Activated naive CD8-positive, alpha-beta T cell treated with anti-CD3 and anti-CD28 coated beads, Interleukin-2, amount 50 U/mL, for 24 hours (primary cell): ENCODE results near the gene CPLANE2.
"Not testable (repeated sequence)": the region's sequence is repeated elsewhere in the genome, so short reads cannot be mapped to it uniquely, and the experiment has no call there.

ENCODE experiments used
- ATAC-seq: fragments of 150-1000 bp; cut with Tn5 transposase; one replicate; pipeline ENCODE4 v1.10.0; 2021
- DNase-seq: peaks from one replicate; pipeline ENCODE4 v3.0.0; 2021
- H3K27ac Mint-ChIP-seq: one replicate; pipeline ENCODE4 v1.8.0; 2021; ENCODE audit warnings: mild to moderate bottlenecking, mixed read lengths
- H3K27me3 Mint-ChIP-seq: one replicate; pipeline ENCODE4 v1.8.0; 2021; ENCODE audit warnings: mixed read lengths
- H3K36me3 Mint-ChIP-seq: one replicate; pipeline ENCODE4 v1.8.0; 2021; ENCODE audit warnings: low read depth, mixed read lengths
- H3K4me1 Mint-ChIP-seq: one replicate; pipeline ENCODE4 v1.8.0; 2021; ENCODE audit warnings: mixed read lengths
- H3K4me3 Mint-ChIP-seq: one replicate; pipeline ENCODE4 v1.8.0; 2021; ENCODE audit warnings: mild to moderate bottlenecking, moderate library complexity, mixed read lengths
- H3K9me3 Mint-ChIP-seq: one replicate; pipeline ENCODE4 v1.8.0; 2021; ENCODE audit warnings: mixed read lengths

Gene CPLANE2

DNA sequence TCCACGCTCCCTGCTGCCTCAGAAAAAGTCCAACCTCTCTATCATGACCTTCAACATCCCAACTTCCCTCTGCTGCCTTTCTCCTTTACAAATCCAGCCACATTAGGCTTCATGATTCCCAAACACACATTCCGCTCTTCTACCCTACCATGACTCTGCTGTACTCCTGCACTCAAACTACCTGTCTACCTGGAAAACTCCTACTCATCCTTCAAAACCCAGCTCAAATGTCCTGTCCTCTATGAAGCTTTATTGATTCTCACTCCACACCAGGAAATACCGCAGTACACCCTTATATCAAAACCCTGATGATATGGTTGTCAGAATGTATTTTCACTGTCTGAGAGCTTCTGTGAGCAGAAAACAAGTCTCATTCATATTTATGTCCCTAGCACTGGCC lies 33.4 kb downstream of the CPLANE2 start:
- no peak for DNase-seq
- Mint-ChIP-seq H3K9me3 (no peaks in the 10 kb centered on the region), H3K27ac (no peak overlapping the region), H3K36me3 (no peaks in the 10 kb centered on the region), H3K27me3 (no peaks in the 10 kb centered on the region), H3K4me1 (peaks cover 13% of the 10 kb centered on the region), H3K4me3 (no peak overlapping the region)
- no peak for ATAC-seq

DNA sequence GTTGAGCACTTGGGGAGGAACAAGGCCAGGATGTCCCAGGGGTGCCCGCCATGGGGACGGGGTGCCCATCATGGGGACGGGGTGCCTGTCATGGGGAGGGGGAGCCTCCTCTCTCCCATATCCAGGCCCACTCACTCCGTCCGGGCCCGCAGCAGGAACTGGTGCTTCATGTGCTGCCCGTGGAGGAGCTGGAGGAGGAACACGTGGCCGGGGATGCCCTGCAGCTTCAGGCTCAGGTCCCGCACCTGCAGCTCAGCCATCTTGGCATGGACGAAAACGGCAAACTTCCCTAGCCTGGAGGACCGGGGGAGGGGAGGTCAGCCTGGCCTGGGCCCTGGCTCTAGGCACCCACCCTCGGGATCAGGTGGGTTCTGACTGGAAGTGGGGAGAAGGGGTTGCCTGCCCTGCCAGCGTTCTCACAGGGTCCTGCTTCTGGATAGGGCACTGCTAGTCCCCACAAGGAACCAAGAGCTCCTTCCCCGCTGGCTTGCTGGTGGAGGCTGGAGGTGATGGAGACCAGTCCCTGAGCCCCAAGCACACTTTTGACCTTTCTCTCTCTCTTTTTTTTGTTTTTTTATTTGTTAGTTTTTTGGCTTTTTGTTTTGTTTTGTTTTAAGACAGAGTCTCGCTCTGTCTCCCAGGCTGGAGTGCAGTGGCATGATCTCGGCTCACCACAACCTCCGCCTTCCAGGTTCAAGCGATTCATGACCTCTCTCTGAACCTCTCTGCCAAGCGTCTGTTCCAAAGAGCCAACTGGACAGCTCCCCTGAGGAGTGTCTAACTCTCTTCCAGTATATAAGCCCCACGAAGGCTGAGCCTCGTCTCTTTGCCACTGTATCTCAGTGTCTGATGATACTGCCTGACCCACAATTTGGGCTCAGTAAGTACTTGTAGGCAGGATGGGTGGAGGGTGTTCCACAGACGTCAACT lies 34.4 kb downstream of the CPLANE2 start:
- Mint-ChIP-seq H3K27ac (no peak overlapping the region), H3K9me3 (no peaks in the 10 kb centered on the region), H3K36me3 (no peaks in the 10 kb centered on the region), H3K4me3 (no peak overlapping the region), H3K27me3 (no peaks in the 10 kb centered on the region), H3K4me1 (peaks cover 14% of the 10 kb centered on the region)
- ATAC-seq, result no peak
- no peak for DNase-seq

DNA sequence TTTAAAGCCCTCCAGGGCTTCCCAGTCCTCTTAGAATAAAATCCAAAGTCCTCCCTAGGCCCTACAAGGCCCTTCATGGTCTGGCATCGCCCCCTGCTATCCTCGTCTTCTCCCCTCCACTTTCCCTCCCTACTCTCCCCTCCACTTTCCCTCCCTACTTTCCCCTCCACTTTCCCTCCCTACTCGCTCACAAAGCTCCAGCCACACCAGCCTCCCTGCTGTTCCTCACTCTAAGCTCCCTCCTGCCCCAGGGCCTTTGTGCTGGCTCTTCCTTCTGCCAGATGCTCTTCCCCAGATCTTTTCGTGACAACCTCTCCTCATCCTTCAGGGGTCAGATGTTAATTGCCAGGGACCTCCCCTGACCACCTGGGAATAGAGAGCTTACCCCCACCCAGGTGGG lies 37.3 kb downstream of the CPLANE2 start:
- no peak overlapping the region for H3K4me3 Mint-ChIP-seq
- no peaks in the 10 kb centered on the region for H3K27me3 Mint-ChIP-seq
- no peak for ATAC-seq
- H3K36me3 Mint-ChIP-seq, result no peaks in the 10 kb centered on the region
- no peaks in the 10 kb centered on the region for H3K9me3 Mint-ChIP-seq
- peaks cover 7% of the 10 kb centered on the region for H3K4me1 Mint-ChIP-seq
- no peak overlapping the region for H3K27ac Mint-ChIP-seq
- no peak for DNase-seq

DNA sequence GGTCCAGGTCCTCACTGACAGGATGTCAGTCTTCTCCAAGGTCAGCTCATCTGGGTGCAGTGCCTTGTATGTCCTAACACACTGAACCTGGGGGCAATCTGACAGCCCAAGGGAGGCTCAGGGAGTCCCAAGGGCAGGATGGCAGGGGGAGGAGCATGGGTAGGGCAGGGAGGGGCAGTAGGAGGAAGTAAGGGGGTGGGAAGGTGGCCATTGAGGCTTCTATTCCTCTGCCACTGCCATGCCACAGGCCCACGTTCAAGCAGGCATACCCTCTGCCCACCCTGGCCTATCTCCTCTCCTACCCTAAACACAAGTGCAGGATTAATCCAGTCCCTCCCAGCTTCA lies 37.9 kb downstream of the CPLANE2 start:
- no peak for DNase-seq
- Mint-ChIP-seq H3K36me3 (no peaks in the 10 kb centered on the region), H3K9me3 (no peaks in the 10 kb centered on the region), H3K27me3 (no peaks in the 10 kb centered on the region), H3K27ac (peak overlapping the region; percentile 1), H3K4me1 (peaks cover 6% of the 10 kb centered on the region), H3K4me3 (no peak overlapping the region)
- peak; percentile 27 for ATAC-seq

DNA sequence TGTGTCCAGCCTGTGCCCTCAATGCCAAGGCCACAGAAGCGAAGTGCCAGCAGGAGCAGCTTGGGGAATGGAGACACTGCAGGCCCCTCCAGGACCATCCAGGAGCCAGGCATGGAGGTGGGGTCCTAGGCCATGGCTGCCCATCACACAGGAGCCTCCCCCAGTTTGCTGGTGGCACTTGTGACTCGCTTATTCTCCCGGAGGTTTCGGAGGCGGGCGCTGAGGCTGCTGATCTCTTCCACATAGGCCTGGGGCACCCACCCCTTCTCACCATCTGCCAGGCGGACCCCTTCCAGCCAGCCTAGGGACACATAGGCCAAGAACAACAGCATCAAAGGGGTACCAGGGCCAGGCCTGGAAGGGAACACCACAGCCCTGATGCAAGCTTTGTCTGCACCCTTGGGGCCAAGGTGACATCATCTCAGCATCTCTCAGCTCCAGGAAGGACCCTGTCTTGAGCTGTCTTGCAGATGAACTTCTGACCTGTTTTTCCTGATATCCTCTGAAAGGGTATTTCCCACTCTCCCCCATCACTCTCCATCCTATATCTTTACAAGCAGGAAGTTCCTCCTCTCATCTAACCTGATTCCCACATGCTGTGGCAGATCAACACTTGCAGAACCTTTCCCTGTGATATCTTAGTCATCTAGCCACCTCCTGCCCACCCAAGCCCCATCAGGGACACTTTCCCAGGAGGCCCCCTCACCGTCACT lies 38.4 kb downstream of the CPLANE2 start:
- H3K4me1 Mint-ChIP-seq, result peaks cover 6% of the 10 kb centered on the region
- DNase-seq, result no peak
- no peaks in the 10 kb centered on the region for H3K36me3 Mint-ChIP-seq
- no peaks in the 10 kb centered on the region for H3K27me3 Mint-ChIP-seq
- no peak for ATAC-seq
- no peaks in the 10 kb centered on the region for H3K9me3 Mint-ChIP-seq
- H3K4me3 Mint-ChIP-seq, result no peak overlapping the region
- peak overlapping the region; percentile 1 for H3K27ac Mint-ChIP-seq

DNA sequence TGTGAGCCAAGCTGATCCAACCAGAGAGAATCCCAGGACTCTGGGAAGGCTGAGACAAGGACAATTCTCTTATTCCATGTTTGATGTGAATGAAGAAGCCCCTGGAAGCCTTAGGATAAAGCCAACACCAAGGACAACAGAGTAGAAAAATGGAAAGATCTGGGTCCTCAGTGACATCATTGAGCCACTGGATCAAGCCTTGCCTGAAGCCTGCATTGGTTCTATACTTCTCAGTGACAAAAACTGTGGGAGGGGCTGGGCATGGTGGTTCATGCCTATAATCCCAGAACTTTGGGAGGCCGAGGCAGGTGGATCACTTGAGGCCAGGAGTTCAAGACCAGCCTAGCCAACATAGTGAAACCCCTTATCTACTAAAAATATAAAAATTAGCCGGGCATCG lies 40.1 kb downstream of the CPLANE2 start:
- H3K9me3 Mint-ChIP-seq, result no peaks in the 10 kb centered on the region
- H3K36me3 Mint-ChIP-seq, result no peaks in the 10 kb centered on the region
- peaks cover 6% of the 10 kb centered on the region for H3K4me1 Mint-ChIP-seq
- ATAC-seq (no peak), DNase-seq (no peak)
- no peak overlapping the region for H3K27ac Mint-ChIP-seq
- H3K4me3 Mint-ChIP-seq, result no peak overlapping the region
- H3K27me3 Mint-ChIP-seq, result no peaks in the 10 kb centered on the region

DNA sequence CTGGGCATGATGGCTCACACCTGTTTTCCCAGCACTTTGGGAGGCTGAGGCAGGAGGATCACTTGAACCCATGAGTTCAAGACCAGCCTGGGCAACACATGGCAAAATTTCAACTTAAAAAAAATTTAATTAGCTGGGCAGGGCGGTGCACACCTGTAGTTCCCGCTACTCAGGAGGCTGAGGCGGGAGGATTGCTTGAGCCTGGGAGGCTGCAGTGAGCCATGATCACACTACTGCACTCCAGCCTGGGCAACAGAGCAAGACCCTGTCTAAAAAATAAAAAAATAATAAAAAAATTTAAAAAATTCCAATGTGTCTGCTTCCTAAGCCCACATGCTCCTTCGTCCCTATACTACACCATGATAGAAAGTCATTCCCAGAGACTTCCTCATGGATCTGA lies 40.8 kb downstream of the CPLANE2 start:
- not testable (repeated sequence) for H3K4me3 Mint-ChIP-seq, H3K4me1 Mint-ChIP-seq, H3K36me3 Mint-ChIP-seq, H3K27ac Mint-ChIP-seq, H3K27me3 Mint-ChIP-seq, ATAC-seq, H3K9me3 Mint-ChIP-seq, DNase-seq

DNA sequence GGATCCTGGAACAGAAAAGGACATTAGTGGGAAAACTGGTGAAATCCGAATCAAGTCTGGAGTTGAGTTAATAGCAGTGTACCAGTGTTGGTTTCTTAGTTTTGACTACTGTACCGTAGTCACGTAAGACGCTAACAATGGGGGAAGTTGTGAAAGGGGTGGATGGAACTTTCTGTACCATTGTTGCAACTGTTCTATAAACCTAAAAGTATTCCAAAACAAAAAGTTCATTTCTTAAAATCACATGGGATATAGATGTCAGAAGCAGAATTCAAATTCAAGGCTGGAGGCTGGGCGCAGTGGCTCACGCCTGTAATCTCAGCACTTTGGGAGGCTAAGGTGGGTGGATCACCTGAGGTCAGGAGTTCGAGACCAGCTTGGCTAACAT lies 41.5 kb downstream of the CPLANE2 start:
- no peaks in the 10 kb centered on the region for H3K9me3 Mint-ChIP-seq
- H3K4me1 Mint-ChIP-seq, result peaks cover 6% of the 10 kb centered on the region
- no peak overlapping the region for H3K4me3 Mint-ChIP-seq
- H3K36me3 Mint-ChIP-seq, result no peaks in the 10 kb centered on the region
- DNase-seq, result no peak
- ATAC-seq, result no peak
- H3K27me3 Mint-ChIP-seq, result no peaks in the 10 kb centered on the region
- H3K27ac Mint-ChIP-seq, result no peak overlapping the region

DNA sequence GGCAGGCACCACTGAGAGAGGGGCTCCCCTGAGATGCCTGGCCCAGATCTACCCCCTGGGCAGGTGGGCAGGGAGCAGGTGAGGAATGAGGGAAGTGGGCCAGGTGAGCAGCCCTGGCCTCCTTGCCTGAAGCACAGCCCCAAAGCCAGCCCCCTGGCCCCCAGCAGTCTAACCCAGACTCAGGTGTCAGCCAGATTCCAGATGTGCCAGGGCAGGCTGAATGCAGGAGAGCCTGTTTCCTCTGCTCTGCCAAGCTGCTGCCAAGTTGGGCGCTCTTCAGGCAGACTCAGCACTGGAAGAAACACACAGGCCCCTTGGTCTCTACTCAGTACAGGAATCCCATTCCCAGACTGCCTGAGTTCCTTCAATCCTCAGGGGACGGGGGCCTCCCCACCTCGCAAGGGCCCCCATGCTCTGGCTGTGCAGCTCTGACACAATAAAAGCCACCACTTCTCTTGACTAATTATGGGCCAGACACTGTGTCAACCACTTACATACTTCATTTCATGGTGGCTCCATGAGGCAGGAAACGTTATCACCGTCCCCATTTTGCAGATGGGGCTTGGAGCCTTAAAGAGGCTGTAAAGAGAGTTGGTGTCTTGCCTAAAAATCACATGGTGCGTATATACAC lies 45.0 kb downstream of the CPLANE2 start:
- Mint-ChIP-seq H3K4me3 (no peak overlapping the region), H3K4me1 (no peaks in the 10 kb centered on the region)
- ATAC-seq, result no peak

DNA sequence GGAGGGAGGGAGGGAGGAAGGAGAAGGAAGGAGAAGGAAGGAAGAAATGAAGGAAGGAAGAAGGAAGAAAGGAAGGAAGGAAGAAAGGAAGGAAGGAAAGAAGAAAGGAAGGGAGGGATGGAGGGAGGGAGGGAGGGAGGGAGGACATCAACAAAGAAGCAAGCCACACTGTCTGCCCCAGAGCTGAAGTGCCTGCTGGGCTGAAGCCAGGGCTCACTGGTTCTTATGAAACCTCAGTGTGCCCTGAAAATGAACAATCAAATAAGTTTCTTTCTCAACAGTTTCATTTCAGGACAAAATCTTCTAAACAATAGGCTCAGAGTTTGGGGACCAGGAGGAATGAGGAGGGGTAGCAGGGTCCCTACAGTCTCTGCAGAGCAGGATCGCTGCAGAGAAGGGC lies 45.7 kb downstream of the CPLANE2 start:
- Mint-ChIP-seq H3K4me1 (no peaks in the 10 kb centered on the region), H3K36me3 (no peaks in the 10 kb centered on the region), H3K9me3 (no peaks in the 10 kb centered on the region), H3K4me3 (no peak overlapping the region), H3K27me3 (peaks cover 8% of the 10 kb centered on the region), H3K27ac (no peak overlapping the region)
- DNase-seq (no peak), ATAC-seq (no peak)

More for the DNA sequence above, 45.0 kb downstream of the CPLANE2 start:
- Mint-ChIP-seq H3K36me3 (no peaks in the 10 kb centered on the region), H3K27ac (no peak overlapping the region), H3K27me3 (peaks cover 8% of the 10 kb centered on the region), H3K9me3 (no peaks in the 10 kb centered on the region)
- DNase-seq, result no peak

DNA sequence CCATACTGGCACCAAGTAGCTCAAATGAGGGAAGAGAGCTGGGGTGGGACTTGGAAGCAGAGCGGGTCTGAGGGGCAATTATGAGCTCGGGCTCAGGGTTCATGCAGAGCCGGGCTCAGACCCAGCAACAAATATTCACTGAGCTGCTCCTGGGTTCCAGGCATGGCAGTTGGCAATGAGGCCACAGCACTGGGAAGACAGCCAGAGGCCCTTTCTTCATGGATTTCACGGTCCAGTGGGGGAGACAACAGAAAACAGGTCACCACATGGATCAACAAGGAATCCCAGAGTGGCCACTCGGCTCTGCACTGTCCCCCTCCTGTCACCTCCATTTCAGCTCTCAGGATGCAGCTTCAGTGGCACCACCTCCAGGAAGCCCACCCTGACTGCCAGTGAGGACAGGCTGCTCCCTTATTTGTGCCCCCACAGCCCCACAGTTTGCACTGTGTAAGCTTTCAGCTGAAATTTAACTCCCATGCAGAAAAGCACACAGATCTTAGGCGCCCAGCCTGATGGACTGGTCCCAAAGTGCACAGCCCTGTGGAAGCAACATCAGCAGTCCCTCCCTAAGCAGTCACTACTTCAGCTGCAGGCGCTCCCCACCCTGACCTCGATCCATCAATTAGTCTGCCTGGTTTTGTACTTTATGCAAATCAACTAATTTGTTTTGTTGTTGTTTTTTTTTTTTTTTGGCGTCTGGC lies 46.9 kb downstream of the CPLANE2 start:
- Mint-ChIP-seq H3K36me3 (no peaks in the 10 kb centered on the region), H3K4me3 (no peak overlapping the region), H3K27ac (no peak overlapping the region), H3K27me3 (peaks cover 8% of the 10 kb centered on the region), H3K9me3 (no peaks in the 10 kb centered on the region), H3K4me1 (no peaks in the 10 kb centered on the region)
- DNase-seq (no peak), ATAC-seq (no peak)

DNA sequence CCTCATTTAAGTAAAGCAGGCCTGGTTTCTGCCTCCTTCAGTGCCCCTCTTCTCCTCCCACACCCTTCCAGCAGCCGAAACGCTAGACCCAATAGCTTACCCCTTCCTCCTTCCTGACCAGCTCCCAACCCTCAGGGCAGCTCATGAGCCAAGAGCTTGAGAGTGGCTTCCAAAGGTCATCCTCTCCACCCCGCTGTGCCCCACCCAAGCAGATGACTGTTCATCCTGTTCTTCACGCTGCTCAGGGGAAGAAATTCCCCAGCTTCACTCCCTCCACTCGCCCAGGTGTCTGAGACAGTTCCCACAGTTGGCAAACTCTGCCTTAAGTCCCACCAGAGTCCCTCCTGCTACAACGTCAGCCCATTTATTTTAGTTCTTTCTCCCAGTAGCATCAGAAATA lies 48.0 kb downstream of the CPLANE2 start:
- no peaks in the 10 kb centered on the region for H3K4me1 Mint-ChIP-seq
- no peaks in the 10 kb centered on the region for H3K9me3 Mint-ChIP-seq
- no peak overlapping the region for H3K4me3 Mint-ChIP-seq
- no peak for DNase-seq
- no peak overlapping the region for H3K27ac Mint-ChIP-seq
- ATAC-seq, result no peak
- H3K27me3 Mint-ChIP-seq, result peaks cover 8% of the 10 kb centered on the region
- no peaks in the 10 kb centered on the region for H3K36me3 Mint-ChIP-seq

DNA sequence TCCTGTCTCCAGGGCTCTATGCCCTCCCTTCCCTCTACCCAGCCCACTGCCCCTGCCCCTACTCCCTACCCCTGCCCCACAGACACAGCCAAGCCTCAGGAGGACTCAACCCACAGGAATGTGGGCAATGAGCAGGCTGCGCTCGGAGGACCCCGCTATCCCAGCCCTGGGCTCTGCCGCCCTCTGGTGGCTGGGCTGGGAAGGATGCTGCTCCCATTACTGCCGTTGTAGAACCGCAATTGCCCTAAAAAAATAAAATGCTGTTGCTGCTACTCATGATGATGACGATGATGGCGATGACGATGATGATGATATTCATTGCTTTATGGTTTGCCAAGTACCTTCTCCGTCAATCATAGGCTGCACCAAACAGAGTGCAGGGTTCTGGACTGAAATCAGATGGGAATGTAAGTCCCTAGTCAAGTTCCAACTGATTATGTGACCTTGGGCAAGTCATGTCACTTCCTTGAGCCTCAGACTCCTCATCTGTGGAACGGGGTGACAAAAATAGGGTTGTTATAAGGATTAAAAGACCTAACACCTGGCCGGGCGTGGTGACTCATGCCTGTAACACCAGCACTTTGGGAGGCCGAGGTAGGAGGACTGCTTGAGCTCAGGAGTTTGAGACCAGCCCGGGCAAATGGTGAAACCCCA lies 49.1 kb downstream of the CPLANE2 start:
- Mint-ChIP-seq H3K4me1 (no peaks in the 10 kb centered on the region), H3K9me3 (no peaks in the 10 kb centered on the region), H3K4me3 (no peak overlapping the region), H3K27me3 (peaks cover 8% of the 10 kb centered on the region), H3K36me3 (no peaks in the 10 kb centered on the region), H3K27ac (no peak overlapping the region)
- DNase-seq (peak; percentile 82), ATAC-seq (peak; percentile 87)

DNA sequence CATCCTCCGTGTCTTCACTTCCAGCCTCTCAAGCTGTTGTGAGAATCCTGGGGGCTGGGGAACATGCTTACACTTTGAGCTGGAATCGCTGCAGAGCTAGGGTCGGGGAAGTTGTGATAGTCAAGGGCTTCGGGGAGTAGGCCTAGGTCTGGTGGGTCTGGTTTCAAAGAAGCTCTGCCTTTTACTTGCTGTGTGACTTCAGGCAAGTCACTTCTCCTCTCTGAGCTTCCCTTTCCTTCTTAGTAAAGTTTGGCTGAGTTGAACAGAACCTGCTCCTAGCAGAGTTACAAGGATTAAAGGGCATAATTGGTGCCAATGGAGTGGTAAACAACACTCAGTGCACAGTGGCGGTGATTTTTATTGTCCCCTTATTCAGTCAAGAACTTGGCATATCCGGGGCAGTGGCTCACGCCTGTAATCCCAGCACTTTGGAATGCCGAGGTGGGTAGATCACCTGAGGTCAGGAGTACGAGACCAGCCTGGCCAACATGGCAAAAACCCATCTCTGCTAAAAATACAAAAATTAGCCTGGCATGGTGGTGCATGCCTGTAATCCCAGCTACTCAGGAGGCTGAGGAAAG lies 50.2 kb downstream of the CPLANE2 start:
- peaks cover 8% of the 10 kb centered on the region for H3K27me3 Mint-ChIP-seq
- H3K27ac Mint-ChIP-seq, result no peak overlapping the region
- no peak for DNase-seq
- H3K36me3 Mint-ChIP-seq, result no peaks in the 10 kb centered on the region
- no peak overlapping the region for H3K4me3 Mint-ChIP-seq
- H3K4me1 Mint-ChIP-seq, result no peaks in the 10 kb centered on the region
- no peak for ATAC-seq
- no peaks in the 10 kb centered on the region for H3K9me3 Mint-ChIP-seq
